ENCODE measurements around the gene PLEKHA8.
"Not testable (repeated sequence)": the region's sequence is repeated elsewhere in the genome, so short reads cannot be mapped to it uniquely, and the experiment has no call there.

PLEKHA8 gene

GRCh38 chr7:30065746-30066145, 37.5 kb downstream of the PLEKHA8 start:
- DNase-seq (ENCODE audit: low spot score), result no peak

GRCh38 chr7:30066687-30067086, 38.5 kb downstream of the PLEKHA8 start:
- no peak for DNase-seq (ENCODE audit: low spot score)

GRCh38 chr7:30068117-30068516, 39.9 kb downstream of the PLEKHA8 start:
- no peak for DNase-seq (ENCODE audit: low spot score)

- DNase-seq (ENCODE audit: low spot score), result no peak
Observed at GRCh38 chr7:30069096-30069867, 41.1 kb downstream of the PLEKHA8 start.

- no peak for DNase-seq (ENCODE audit: low spot score)
Observed at GRCh38 chr7:30070052-30070451, 41.8 kb downstream of the PLEKHA8 start.

- DNase-seq (ENCODE audit: low spot score), result no peak
Observed at GRCh38 chr7:30072735-30073134, 44.5 kb downstream of the PLEKHA8 start.

- DNase-seq (ENCODE audit: low spot score), result peak; percentile 7
Observed at GRCh38 chr7:30074422-30075030, 46.3 kb downstream of the PLEKHA8 start.

- no peak for DNase-seq (ENCODE audit: low spot score)
Observed at GRCh38 chr7:30076411-30076810, 48.2 kb downstream of the PLEKHA8 start.

GRCh38 chr7:30078280-30078679, 50.1 kb downstream of the PLEKHA8 start:
- DNase-seq (ENCODE audit: low spot score), result no peak

- DNase-seq (ENCODE audit: low spot score), result no peak
Observed at GRCh38 chr7:30079880-30080279, 51.7 kb downstream of the PLEKHA8 start.

- no peak for DNase-seq (ENCODE audit: low spot score)
Observed at GRCh38 chr7:30080818-30081217, 52.6 kb downstream of the PLEKHA8 start.

GRCh38 chr7:30082686-30083085, 54.5 kb downstream of the PLEKHA8 start:
- DNase-seq (ENCODE audit: low spot score), result no peak

GRCh38 chr7:30083334-30083733, 55.1 kb downstream of the PLEKHA8 start:
- DNase-seq (ENCODE audit: low spot score), result no peak

GRCh38 chr7:30084212-30084611, 56.0 kb downstream of the PLEKHA8 start:
- DNase-seq (ENCODE audit: low spot score), result no peak

GRCh38 chr7:30086529-30086928, 58.3 kb downstream of the PLEKHA8 start:
- no peak for DNase-seq (ENCODE audit: low spot score)

GRCh38 chr7:30087371-30087770, 59.2 kb downstream of the PLEKHA8 start:
- DNase-seq (ENCODE audit: low spot score), result no peak

- DNase-seq (ENCODE audit: low spot score), result no peak
Observed at GRCh38 chr7:30088362-30088761, 60.1 kb downstream of the PLEKHA8 start.

- DNase-seq (ENCODE audit: low spot score), result no peak
Observed at GRCh38 chr7:30090111-30090510, 61.9 kb downstream of the PLEKHA8 start.

GRCh38 chr7:30091491-30091912, 63.3 kb downstream of the PLEKHA8 start:
- DNase-seq (ENCODE audit: low spot score), result no peak

GRCh38 chr7:30091987-30092386, 63.8 kb downstream of the PLEKHA8 start:
- DNase-seq (ENCODE audit: low spot score), result no peak

- no peak for DNase-seq (ENCODE audit: low spot score)
Observed at GRCh38 chr7:30093420-30093952, 65.3 kb downstream of the PLEKHA8 start.

- DNase-seq (ENCODE audit: low spot score), result not testable (repeated sequence)
Observed at GRCh38 chr7:30098599-30098998, 70.4 kb downstream of the PLEKHA8 start.

GRCh38 chr7:30102281-30102680, 74.1 kb downstream of the PLEKHA8 start:
- DNase-seq (ENCODE audit: low spot score), result no peak

Data from activated CD4-positive, alpha-beta T cell treated with anti-CD3 and anti-CD28 coated beads, Interleukin-2, Interleukin-4, amounts not matched to agents 100 ng/mL and 50 ng/mL, durations not matched to agents 16 hours and 8 hours (primary cell).